ENCODE data around the gene MAP3K8.
"Not testable (repeated sequence)": the region's sequence is repeated elsewhere in the genome, so short reads cannot be mapped to it uniquely, and the experiment has no call there.

Gene MAP3K8

DNA sequence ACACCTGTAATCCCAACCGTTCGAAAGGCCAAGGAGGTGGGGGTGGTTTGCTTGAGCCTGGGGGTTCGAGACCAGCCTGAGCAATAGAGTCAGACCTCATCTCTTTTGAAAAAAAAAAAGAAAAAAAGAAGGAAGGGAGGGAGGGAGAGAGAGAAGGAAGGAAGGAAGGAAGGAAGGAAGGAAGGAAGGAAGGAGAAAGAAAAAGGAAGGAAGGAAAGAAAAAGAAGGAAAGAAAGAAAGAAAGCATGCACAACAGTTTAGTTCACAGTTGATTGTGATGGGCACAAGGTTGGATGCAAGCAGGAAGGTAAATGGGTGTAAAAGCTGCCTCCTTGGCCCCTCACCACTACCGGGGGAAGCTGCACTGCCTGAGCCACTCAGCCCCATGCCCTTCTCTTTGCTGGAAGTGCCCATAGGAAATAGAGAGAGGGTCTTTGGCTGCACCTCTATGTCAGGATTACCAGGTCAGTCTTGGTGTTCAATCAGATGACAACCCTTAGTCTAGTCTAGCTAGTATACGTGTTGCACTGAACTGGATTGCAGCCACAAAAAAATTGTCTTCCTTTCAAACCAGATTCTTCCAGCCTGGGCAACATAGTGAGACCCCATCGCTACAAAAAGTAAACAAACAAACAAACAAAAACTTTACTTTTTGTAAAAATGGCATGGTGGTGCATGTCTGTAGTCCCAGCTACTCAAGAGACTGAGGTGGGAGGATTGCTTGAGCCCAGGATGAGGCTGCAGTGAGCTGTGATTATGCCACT is 20.0 kb downstream of the MAP3K8 start:
- DNase-seq, result no peak

- DNase-seq, result no peak
Measured at GRCh38 chr10:30454744-30455510, 20.9 kb downstream of the MAP3K8 start.

GRCh38 chr10:30455816-30456215 is 21.8 kb downstream of the MAP3K8 start:
- DNase-seq, result no peak

DNA sequence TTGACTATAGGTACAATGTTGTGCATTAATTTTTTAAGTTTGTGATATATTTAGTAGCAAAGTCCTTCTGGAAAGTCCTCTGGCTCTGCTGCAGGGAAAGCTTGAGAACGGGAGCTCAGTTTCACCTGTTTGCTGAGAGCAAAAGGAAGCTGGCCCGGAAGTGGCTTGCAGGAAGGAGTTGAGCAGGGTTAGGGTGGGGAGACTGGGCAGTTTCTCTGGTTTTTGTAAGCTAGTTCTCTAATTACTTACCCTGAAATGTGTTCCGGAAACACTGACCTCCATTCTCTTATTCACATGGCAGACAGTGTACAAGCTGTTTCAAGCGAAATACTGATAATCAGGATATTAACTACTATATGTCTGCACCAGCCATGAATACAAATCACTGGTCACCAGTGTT is 22.3 kb downstream of the MAP3K8 start:
- no peak for DNase-seq

- no peak for DNase-seq
Measured at GRCh38 chr10:30459283-30459682, 25.3 kb downstream of the MAP3K8 start.

DNA sequence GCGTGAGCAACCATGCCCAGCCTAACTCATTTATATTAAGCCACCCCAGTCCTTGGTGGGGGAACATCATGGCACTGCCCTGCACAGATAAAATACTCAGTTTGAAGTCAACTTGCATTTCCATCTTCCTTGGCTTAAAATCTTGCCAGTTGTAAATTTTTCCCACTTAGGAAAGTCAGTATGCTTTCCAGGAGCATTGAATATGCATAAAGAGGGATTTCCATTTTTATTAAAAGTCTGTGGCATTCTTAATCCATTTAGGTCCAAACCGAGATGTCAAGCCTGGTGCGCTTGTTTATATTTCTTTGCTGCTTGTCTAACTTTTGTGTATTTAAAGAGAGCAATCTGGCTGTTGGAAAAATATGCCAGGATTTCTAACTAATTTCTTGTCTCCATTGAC is 26.1 kb downstream of the MAP3K8 start:
- DNase-seq, result no peak

DNA sequence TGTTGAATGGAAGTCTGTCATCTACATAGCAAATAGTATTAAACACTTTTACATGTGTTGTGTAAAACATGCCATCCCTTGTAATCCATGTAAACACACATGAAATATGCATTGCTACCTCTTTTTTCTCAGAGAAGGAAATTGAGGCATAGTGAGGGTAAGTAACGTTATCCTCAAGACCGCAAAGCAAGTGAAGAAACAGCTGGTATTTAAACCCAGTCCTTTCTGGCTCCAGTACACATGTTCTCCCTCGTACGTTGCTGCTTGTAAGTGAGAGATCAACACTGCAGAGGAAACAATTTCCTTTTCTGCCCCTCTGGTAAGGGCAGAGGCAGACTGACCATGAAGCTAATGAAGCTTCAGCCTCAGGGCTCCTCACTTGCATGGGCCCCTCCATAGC is 28.5 kb downstream of the MAP3K8 start:
- no peak for DNase-seq

GRCh38 chr10:30463944-30464451 is 30.0 kb downstream of the MAP3K8 start:
- no peak for DNase-seq

DNA sequence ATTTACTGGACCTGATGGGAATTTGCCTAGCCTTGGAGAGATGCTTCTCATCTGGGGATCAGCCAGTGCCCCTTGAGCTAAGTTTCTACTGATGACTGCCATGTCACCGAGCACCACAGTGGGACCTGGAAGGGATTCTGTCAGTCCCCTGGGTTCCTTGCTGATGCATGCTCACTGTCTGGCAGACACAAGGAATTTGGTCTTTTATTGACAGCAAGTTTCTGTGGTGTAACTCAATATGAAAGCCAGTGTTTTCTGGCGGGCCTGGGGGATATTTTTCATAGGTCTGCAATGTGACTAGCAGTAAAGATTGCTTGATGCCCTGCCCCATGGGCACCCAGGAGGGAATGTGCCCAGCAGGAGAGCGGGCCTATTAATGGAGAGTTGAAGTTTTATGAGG is 30.7 kb downstream of the MAP3K8 start:
- DNase-seq, result no peak

DNA sequence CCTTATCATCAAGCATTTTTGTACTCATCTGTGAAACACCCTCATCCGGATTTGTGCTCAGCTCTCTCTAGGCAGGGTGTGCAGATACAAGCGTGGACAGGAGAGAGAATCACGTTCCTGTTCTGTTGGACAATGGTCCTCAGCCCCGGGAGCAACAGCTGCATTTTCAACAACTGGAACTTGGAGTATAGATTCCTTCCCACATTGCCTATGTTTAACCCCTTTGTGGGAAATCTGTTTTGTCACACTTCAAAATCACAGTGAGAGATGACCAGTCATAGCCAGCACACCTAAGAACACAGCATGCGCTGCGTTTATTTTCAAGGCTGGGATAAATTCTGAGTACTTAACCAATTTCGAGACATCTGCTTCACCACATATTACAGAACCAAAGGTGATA is 32.5 kb downstream of the MAP3K8 start:
- DNase-seq, result no peak

DNA sequence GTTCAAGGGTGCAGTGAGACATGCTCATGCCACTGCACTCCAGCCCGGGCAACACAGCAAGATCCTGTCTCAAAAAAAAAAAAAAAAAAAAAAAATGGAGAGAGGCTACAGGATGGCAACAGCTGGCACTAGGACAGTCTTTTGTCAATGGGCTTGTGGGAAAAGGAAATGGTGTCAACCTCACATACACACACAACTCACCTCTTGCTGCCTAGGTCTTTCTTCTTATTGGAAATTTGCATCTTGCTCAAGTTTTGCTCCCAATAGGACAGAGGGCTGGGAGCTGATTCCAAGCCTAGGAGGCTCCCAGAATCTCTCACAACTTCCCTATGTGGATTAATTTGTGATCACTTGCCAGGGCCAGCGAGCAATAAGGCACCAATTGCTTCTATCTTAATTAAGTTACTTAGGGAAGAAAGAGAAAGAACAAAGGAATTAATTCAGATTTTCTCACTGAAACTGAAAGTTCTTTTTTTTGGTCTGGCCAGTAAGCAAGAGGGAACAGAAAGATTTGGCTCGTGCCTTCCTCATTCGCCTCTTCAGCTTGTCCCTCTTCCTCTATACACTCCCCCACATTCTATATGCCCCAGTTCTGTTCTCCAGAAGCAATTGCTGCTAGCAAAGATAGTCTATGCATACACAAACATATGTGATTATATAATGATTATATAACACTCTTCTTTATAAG is 33.8 kb downstream of the MAP3K8 start:
- no peak for DNase-seq

DNA sequence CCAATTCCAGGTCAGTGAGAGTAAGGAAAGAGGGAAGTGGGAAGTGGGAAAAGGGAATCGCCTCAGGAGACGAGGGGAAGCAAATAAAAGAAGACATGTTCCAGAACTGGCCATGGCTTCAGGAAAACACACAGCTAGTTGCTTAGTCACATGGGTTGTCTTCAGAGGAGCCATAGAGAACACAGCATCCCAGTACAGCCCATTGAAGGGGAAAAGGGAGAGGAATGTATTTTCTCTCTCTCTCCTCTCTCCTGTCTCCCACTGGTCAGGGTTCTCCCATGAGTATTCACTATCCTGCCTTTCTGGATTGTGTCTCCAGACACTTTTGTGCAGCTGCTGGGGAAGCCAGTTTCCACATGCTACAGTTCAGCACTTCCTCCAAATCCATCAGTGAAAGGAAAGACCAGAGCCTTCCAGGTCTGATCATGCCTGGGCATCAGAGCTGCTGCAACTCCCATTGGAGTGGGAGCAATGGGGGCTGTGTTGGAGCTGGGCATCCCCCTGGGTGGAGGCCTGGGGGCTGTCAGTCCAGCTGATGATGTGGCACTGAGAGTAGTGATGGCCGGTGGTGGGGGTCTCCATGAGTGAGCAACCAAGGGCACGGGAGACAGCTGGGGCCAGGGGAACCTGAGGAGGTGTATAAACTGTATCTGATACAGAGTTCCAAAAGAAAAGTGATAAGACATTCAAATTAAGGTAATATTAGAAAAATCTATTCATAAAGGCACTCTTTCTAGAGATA is 38.6 kb downstream of the MAP3K8 start:
- no peak for DNase-seq

DNA sequence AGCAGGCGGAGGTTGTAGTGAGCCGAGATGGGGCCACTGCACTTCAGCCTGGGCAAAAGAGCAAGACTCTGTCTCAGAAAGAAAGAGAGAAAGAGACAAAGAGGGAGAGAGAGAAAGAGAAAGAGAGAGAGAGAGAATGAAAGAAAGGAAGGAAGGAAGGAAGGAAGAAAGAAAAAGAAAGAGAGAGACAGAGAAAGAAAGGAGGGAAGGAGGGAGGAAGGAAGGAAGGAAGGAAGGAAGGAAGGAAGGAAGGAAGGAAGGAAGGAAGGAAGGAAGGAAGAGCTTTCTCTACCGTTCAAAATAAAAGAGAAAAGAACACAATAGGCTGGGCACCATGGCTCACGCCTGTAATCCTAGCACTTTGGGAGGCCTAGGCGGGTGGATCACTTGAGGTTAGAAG is 41.5 kb downstream of the MAP3K8 start:
- not testable (repeated sequence) for DNase-seq

DNA sequence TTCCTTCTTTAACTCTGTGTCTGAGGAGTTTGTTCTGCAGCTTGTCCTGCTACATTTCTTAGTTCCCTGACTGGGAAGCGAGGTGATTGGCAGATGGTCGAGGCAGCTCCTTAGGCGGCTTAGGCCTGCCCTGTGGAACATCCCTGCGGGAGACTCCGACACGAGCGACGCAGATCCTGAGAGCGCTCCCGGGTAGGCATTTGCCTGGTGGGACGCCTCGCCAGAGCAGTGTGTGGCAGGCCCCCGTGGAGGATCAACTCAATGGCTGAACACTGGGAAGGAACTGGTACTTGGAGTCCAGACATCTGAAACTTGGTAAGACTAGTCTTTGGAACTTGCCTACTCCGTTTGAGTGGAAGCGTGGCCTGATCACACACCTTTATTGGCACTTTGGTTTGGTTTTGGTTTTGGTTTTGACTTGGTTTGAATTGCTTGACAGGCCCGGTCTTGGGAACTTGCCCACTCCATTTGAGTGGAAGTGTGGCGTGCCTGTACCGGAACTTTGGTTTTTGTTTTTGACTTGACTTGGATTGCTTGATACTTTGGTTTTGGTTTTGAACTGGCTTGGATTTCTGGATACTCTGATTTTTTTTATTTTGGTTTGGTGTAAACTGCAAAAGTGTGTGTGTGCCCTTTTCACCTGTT is 42.6 kb downstream of the MAP3K8 start:
- no peak for DNase-seq

- not testable (repeated sequence) for DNase-seq
Measured at GRCh38 chr10:30479513-30479912, 45.5 kb downstream of the MAP3K8 start.

- no peak for DNase-seq
Measured at GRCh38 chr10:30481603-30482002, 47.6 kb downstream of the MAP3K8 start.

- DNase-seq, result no peak
Measured at GRCh38 chr10:30488316-30488715, 54.3 kb downstream of the MAP3K8 start.

GRCh38 chr10:30489346-30489745 is 55.4 kb downstream of the MAP3K8 start:
- no peak for DNase-seq

DNA sequence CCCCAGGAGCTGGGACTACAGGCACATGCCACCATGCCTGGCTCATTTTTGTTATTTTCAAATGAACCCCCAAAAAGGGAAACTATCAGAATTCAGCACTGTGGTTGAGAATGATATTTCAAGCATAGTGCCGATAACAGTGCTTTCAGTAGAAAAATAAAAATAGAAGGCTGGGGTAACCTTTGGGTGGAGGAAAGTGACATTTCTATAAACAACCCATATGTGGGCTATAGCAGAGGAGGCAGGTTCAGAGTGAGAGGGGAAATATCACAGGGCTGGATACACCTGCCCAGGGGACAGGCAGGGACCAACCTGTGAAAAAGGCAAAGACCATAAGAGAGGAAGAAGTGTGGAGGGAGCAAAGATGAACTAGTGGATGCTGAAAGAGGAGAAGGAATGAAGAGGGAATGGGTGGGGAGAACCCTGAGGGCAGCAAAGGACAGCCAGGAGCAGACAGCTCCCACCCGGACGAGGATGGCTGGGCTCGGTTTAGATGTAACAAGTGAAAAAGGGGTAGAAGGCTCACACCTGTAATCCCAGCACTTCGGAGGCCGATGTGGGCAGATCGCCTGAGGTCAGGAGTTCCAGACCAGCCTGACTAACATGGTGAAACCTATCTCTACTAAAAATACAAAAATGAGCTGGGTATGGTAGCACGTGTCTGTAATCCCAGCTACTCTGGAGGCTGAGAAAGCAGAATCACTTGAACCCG is 56.5 kb downstream of the MAP3K8 start:
- DNase-seq, result no peak

DNA sequence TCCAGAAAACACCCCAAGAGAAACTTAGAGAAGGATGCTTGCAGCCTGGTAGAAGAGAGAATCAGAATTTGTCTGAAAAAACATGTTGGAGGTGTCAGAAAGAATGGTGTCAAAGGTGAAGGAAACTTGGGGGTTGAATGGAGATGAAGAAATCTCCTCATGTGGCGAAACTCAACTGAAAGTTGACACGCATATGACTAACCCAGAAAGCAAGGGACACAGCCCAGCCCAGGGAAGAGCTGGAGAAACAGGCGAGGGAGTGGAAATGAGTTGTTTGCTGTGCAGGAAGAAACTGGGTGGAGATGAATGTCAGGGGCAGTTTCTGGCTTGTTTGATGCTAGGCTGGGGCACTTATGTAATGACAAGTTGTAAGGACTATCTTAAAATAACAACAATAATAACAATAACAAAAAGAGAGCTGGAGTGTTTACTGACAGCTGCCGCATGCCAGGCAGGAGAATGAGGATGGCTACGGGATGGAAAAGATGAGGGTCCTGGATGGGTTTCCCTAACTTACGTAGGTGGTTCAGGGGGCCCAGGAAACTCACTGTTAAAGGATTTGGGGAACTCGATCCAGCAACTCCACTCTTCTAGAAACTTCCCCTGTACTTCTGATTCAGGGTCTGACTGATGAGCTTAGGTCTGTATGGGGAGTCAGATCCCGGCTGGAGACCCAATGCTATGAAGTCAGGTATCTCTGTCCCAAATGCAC is 57.4 kb downstream of the MAP3K8 start:
- DNase-seq, result no peak

DNA sequence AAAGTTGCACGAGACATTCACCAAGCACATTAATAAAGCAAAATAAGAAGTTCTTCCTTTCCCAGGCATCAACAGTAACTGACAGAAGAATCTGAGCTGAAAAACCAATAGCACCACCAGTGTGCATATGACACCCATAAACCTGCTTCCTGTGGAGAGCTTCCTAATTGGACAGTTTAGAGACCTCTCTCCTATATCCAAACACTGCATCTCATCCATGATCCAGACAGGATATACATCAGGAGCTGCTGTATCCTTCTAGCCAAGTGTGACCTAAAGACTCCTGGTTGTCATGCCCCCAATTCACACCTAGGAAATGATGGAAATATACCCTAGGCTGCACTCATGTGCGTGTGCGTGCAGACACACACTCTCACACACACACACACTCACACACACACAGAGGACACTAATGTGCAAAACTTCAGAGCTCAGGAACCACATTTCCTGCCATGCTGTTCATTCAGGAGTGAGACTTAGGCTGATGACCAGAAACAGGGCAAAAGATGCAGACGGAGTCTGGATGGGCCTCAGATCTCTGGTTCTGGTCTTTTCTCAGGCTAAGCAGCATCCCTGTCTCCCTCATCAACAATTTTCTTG is 58.0 kb downstream of the MAP3K8 start:
- no peak for DNase-seq
